Bronchial epithelial cell (primary cell): Measurements from ENCODE around the gene NEUROD2. TPM values are rescaled to one million over a fixed set of nuclear protein-coding genes. Genes with fewer than 3 reads are reported as not detected.
A peak's percentile ranks its signal among the peaks of the same experiment; 100 is the strongest.

ENCODE experiments used
- DNase-seq: peaks from one replicate; pipeline ENCODE4 v3.0.0-alpha.2; 2010; ENCODE audit warnings: low read depth
- FAIRE-seq: peaks from 2 replicates; lab custom pipeline; 2011; peaks lifted over from hg19 to GRCh38; lab: Jason Lieb, UNC
- H3K27me3 ChIP-seq: 2 replicates; pipeline ENCODE4 v1.5.1; 2011; ENCODE audit warnings: low read length; ENCODE audit not compliant: control insufficient read depth, insufficient read depth
- H3K36me3 ChIP-seq: 2 replicates; pipeline ENCODE4 v1.5.1; 2011; ENCODE audit warnings: low read length; ENCODE audit not compliant: control insufficient read depth, insufficient read depth
- H3K4me3 ChIP-seq: 2 replicates; pipeline ENCODE4 v1.5.1; 2011; ENCODE audit warnings: mild to moderate bottlenecking, low read depth, low read length, control low read depth
- CTCF ChIP-seq: IDR thresholded peaks from 2 replicates; pipeline ENCODE4 v1.5.1; 2011; ENCODE audit warnings: mild to moderate bottlenecking, moderate library complexity, low read length, control low read depth, inconsistent platforms; ENCODE audit not compliant: insufficient read depth, severe bottlenecking
- total RNA-seq: library from RNA; depleted of rRNA; stranded (reverse); fragments of >200 nt; gene quantifications from 2 replicates; pipeline ENCODE4 v1.2.1, GENCODE V29; 2014

NEUROD2 gene
- total RNA-seq, 1 donor from 2014 or later: not detected

- DNase-seq: no peak
- H3K27me3 ChIP-seq: peaks cover 10% of the 10 kb centered on the region
- no peaks in the 10 kb centered on the region for H3K36me3 ChIP-seq
- no peak overlapping the region for H3K4me3 ChIP-seq
- no peak for TF ChIP-seq CTCF
- no peak for FAIRE-seq
These were observed 17.6 kb upstream of the NEUROD2 start for GRCh38 chr17:39625198-39625785.

- H3K36me3 ChIP-seq: no peaks in the 10 kb centered on the region
- H3K4me3 ChIP-seq: no peak overlapping the region
- TF ChIP-seq CTCF: no peak
- DNase-seq (no peak), FAIRE-seq (no peak)
- H3K27me3 ChIP-seq: peaks cover 12% of the 10 kb centered on the region
These were observed 16.6 kb upstream of the NEUROD2 start for GRCh38 chr17:39624313-39624712.

GRCh38 chr17:39623356-39623950 lies 15.7 kb upstream of the NEUROD2 start:
- TF ChIP-seq CTCF: peak; percentile 94
- DNase-seq (peak; percentile 44), FAIRE-seq (no peak)
- peaks cover 13% of the 10 kb centered on the region for H3K27me3 ChIP-seq
- no peaks in the 10 kb centered on the region for H3K36me3 ChIP-seq
- no peak overlapping the region for H3K4me3 ChIP-seq

GRCh38 chr17:39622380-39623006 lies 14.8 kb upstream of the NEUROD2 start:
- TF ChIP-seq CTCF: no peak
- FAIRE-seq (no peak), DNase-seq (no peak)
- H3K4me3 ChIP-seq: no peak overlapping the region
- H3K36me3 ChIP-seq: no peaks in the 10 kb centered on the region
- H3K27me3 ChIP-seq: peaks cover 11% of the 10 kb centered on the region

GRCh38 chr17:39621523-39622379 lies 14.0 kb upstream of the NEUROD2 start:
- FAIRE-seq (no peak), DNase-seq (peak; percentile 59)
- H3K4me3 ChIP-seq: no peak overlapping the region
- peaks cover 13% of the 10 kb centered on the region for H3K27me3 ChIP-seq
- H3K36me3 ChIP-seq: no peaks in the 10 kb centered on the region
- peak; percentile 100 for TF ChIP-seq CTCF
